CD4-positive, alpha-beta T cell treated with Interferon alpha-2 for 1 hour (primary cell): ENCODE results near the gene AFF2.

Experiments
- DNase-seq, 2 donors: peaks; one replicate each; pipeline ENCODE4 v3.0.0-alpha.2; 2020 to 2022

Gene AFF2

DNA sequence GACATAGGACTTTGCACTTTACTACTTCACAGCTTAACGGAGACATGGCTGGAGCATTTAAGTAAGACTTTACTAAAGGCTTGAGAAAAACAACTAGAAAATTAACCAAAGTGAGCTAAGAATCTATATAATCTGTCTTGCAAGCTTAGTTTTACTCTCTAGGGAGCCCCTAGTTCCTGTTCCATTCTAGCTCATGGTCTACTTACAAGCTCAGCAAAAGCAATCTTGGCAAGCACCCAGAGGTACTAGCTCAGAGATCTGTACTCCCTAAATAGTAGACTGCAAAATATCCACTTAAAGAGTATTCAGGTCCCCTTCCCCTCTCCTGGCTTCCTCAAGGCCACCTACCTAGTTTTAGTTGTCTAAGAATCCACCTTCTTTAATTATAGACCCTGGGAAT is 535.7 kb downstream of the AFF2 start:
- no peak for DNase-seq

DNA sequence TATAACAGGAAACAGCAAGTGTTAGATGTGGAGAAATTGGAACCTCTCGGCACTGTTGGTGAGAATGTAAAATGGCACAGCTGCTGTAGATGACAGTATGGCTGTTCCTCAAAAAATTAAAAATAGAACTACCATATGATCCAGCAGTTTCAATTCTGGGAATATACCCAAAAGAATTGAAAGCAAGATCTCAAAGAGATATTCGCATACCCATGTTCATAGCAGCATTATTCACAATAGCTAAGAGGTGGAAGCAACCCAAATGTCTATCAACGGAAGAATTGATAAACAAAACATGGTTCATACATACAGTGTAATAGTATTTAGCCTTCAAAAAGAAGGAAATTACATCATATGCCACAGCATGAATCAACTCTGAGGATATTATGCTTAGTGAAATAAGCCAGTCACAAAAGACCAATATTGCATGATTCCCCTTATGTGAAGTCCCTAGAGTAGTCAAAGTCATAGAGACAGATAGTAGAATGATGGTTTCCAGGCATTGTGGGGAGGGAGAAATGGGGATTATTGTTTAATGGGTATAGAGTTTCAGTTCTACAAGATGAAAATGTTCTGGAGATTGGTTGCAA is 537.0 kb downstream of the AFF2 start:
- no peak for DNase-seq

DNA sequence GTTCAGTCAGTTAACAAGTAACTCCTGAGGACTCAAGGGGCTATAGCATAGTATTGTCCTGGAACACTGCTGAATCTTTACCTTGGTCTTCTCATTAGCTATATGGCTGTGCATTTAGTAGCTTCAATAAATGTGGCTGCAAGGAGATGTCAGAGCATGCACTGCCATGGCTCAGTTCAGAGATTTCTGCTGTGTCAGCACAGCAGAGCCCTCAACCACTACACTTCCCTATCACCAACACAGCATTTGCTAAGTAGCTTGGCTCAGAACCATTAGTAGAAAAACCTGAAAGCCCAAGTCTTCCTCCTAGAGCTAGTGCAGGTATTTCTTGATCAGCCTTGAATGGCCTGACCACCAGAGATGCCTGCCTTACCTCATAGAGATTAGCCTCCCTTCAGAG is 538.6 kb downstream of the AFF2 start:
- no peak for DNase-seq

DNA sequence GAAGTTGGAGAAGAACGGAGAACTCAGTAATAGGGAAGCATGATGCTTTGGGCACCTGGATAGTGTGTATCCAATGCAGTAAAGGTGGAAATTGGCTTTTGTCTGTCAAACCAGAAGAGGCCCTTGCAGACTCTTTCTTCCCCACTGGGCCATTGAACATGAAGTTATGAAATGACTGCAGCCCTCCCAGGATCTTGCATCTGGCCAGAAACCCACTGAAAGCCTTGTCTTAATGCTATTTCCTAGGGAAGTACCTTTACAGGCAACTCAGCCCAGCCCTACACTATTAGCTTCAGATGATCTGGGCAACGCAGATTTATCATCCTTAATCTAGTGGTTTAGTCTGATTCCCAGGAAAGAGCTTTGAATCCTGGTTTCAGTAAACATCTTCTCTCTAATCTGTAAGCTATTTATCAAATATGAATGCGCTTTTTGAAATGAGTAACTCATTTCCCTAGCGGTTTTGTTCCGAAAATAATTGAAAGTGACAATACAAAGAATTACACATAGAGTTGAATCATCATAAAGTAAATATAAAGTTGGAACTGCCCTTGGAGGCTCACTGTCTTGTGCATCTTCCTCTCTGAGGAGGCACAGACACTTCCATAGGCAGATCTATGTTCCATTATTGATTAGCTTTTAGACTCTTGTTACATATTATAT is 540.6 kb downstream of the AFF2 start:
- no peak for DNase-seq

DNA sequence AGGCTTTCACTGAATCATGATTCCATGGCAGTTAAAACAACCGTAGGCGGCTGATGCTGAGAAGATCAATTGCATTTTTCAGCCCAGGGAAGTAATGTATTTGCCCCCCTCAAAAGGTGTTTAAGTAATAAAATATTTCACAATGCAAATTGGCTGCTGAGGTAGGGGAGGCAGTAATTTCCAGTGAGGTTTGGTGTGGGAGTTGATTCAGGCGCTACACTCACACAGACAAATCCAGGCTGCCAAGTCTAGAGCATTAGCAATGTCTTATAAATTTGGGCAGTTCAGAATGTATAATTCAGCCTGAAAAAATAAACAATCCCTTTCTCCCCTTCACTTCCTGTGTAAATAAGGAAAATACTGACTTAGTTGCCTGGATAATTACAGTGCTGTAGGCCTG is 543.0 kb downstream of the AFF2 start:
- no peak for DNase-seq

DNA sequence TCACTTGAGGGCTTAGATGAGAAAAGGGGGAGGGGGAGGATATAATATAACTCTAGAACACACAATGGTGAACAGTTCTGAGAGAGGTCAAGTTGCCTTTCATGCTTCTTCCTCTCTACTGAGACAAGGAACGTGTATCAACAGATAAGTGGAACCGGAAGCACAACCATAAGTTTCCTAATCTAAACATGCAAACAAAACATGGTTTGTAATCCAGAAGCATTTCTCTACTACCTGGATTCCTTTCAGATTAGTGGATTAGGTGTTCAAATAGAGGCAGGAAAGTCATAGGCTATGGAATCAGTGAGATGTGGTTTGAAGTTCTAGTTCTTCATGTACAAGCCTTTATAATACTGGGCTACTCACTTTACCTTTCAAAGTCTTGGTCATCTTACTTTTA is 544.1 kb downstream of the AFF2 start:
- DNase-seq, result no peak

DNA sequence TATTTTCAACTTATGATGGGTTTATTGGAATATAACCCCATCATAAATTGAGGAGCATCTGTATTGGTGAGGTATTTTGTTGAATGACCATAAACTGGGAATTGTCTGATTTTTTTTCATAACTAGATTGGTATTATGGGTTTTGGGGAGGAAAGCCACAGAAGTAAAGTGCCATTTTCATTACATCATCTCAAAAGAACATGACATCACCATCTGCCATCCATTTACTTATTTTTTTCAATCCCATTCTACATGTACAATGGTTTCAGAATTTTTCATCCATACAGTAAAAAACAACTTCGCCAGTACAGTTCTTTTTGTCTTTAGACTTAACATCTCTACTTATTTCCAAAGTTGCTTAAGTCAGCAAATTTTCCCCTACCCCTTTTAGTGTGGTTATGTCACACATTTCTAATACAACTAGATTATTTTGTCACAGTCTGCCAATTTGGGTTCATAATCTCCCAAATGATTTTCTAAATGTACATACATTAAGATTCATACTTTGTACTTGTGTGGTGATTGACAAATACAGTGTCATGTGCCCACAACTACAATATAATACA is 545.3 kb downstream of the AFF2 start:
- DNase-seq, result no peak
